Parathyroid adenoma (tissue), 2 donors: ENCODE data around the gene ENPP6.

Source experiments
- H2AFZ ChIP-seq: fragments of 300-600 bp; sonication (generic); one replicate; pipeline ENCODE4 v1.7.0; 2017; ENCODE audit warnings: antibody characterized with exemption, mild to moderate bottlenecking
- H3K27ac ChIP-seq: fragments of 300-600 bp; sonication (generic); one replicate; pipeline ENCODE4 v1.7.0; 2017
- H3K27me3 ChIP-seq: fragments of 300-600 bp; sonication (generic); one replicate; pipeline ENCODE4 v1.7.0; 2017; ENCODE audit warnings: low read length; ENCODE audit not compliant: control insufficient read depth, insufficient read depth
- H3K36me3 ChIP-seq: fragments of 300-600 bp; sonication (generic); one replicate; pipeline ENCODE4 v1.7.0; 2017; ENCODE audit warnings: low read length; ENCODE audit not compliant: control insufficient read depth, insufficient read depth
- H3K4me1 ChIP-seq: fragments of 300-600 bp; sonication (generic); one replicate; pipeline ENCODE4 v1.7.0; 2017; ENCODE audit warnings: control low read depth
- H3K4me2 ChIP-seq: fragments of 300-600 bp; sonication (generic); one replicate; pipeline ENCODE4 v1.7.0; 2017; ENCODE audit warnings: low read length
- H3K4me3 ChIP-seq: fragments of 300-600 bp; sonication (generic); one replicate; pipeline ENCODE4 v1.7.0; 2017; ENCODE audit warnings: low read depth, low read length
- H3K79me2 ChIP-seq: fragments of 300-600 bp; sonication (generic); one replicate; pipeline ENCODE4 v1.7.0; 2017; ENCODE audit warnings: control low read depth
- H3K9ac ChIP-seq: fragments of 300-600 bp; sonication (generic); one replicate; pipeline ENCODE4 v1.7.0; 2017; ENCODE audit warnings: mild to moderate bottlenecking
- H3K9me3 ChIP-seq: fragments of 300-600 bp; sonication (generic); one replicate; pipeline ENCODE4 v1.7.0; 2017; ENCODE audit warnings: low read length; ENCODE audit not compliant: control insufficient read depth
- TF ChIP-seq, protein P1 (sequence below): fragments of 300-600 bp; sonication (generic); IDR thresholded peaks from one replicate; pipeline ENCODE4 v1.7.0; 2017; ENCODE audit warnings: antibody characterized with exemption, mild to moderate bottlenecking
- donor health status: primary hyperparathyroidism.

ENPP6 gene

DNA sequence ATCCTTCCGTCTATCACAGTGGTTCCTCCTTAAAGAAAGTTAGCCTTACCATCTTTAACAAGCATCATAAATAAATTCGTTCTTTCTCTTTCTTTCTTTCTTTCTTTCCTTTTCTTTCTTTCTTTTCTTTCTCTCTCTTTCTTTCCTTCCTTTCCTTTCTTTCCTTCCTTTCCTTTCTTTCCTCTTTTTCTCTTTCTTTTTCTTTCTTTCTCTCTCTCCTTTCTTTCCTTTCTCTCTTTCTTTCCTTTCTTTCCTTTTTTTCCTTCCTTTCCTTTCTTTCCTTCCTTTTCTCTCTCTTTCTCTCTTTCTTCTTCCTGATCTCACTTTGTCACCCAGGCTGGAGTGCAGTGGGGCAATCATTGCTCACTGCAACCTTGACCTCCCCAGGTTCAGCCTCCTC is 60.4 kb downstream of the ENPP6 start:
- Histone ChIP-seq H3K4me2 (no peak overlapping the region), H3K36me3 (no peaks in the 10 kb centered on the region), H3K4me3 (no peak overlapping the region), H3K9ac (no peak overlapping the region), H2AFZ (no peak overlapping the region), H3K9me3 (no peaks in the 10 kb centered on the region), H3K27ac (no peak overlapping the region), H3K79me2 (no peaks in the 10 kb centered on the region), H3K4me1 (no peaks in the 10 kb centered on the region), H3K27me3 (no peaks in the 10 kb centered on the region)
- TF ChIP-seq, protein P1, sequence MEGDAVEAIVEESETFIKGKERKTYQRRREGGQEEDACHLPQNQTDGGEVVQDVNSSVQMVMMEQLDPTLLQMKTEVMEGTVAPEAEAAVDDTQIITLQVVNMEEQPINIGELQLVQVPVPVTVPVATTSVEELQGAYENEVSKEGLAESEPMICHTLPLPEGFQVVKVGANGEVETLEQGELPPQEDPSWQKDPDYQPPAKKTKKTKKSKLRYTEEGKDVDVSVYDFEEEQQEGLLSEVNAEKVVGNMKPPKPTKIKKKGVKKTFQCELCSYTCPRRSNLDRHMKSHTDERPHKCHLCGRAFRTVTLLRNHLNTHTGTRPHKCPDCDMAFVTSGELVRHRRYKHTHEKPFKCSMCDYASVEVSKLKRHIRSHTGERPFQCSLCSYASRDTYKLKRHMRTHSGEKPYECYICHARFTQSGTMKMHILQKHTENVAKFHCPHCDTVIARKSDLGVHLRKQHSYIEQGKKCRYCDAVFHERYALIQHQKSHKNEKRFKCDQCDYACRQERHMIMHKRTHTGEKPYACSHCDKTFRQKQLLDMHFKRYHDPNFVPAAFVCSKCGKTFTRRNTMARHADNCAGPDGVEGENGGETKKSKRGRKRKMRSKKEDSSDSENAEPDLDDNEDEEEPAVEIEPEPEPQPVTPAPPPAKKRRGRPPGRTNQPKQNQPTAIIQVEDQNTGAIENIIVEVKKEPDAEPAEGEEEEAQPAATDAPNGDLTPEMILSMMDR: no peak

DNA sequence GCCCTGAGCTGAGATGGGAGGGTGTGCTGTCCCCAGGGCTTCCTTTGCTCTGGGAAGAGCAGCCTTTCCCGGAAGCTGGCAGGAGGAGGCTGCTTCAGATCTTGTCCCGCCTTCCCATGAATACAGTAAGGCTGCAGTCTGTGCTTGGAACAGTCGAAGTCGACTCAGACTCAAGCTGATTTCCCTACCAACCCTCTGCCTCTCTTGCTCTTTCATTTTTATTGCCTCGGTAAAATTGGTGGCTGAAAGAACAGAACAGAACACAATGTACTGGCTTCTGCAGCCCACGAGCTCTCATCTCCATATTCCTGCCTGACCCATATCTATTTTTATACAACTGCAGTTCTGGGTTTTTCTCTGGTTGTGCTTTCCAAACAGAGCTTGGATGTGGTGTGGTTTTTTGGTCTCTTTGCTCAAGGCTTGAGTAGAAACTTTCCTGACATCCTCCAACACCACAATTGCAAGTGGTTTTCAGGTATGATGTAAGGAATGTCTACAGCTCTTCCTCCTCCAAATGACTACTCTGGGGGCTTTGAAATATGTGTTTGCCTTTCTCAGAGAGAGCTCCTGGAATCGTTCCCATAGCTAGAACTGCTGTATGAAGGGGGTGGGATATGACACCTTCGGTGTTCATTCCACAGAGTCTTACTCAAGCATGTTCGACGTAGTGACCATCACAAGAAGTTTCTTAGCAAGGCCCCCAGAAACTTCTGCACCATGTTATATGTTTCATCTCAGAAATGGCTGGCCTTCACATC is 61.3 kb downstream of the ENPP6 start:
- no peak overlapping the region for H3K9ac ChIP-seq
- H3K4me2 ChIP-seq: no peak overlapping the region
- H3K4me3 ChIP-seq: no peak overlapping the region
- no peaks in the 10 kb centered on the region for H3K9me3 ChIP-seq
- H2AFZ ChIP-seq: no peak overlapping the region
- no peak overlapping the region for H3K27ac ChIP-seq
- no peaks in the 10 kb centered on the region for H3K36me3 ChIP-seq
- H3K79me2 ChIP-seq: no peaks in the 10 kb centered on the region
- no peaks in the 10 kb centered on the region for H3K4me1 ChIP-seq
- H3K27me3 ChIP-seq: no peaks in the 10 kb centered on the region
- TF ChIP-seq, protein P1: no peak

DNA sequence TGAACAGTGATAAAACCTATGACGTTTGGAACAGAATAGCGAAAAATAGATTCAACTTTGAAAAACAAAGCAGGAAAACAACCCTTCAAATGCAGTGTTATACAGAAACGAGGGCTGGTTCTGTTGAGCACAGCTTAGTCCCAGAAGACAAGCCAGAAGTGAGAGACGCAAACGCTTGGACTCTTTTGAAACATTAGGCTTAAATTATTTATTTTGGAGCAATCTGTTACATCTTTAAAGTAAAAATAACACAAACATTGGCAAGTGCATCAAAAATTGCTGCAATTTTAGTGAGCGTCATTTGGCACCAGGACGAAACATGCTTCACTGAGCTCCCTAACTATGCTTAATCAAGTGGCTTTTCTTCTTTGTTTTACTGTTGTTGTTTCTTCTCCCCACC is 63.5 kb downstream of the ENPP6 start:
- Histone ChIP-seq H3K4me2 (no peak overlapping the region), H3K27me3 (no peaks in the 10 kb centered on the region), H3K9ac (no peak overlapping the region), H2AFZ (no peak overlapping the region), H3K4me1 (no peaks in the 10 kb centered on the region), H3K9me3 (no peaks in the 10 kb centered on the region), H3K36me3 (no peaks in the 10 kb centered on the region), H3K27ac (no peak overlapping the region), H3K79me2 (no peaks in the 10 kb centered on the region), H3K4me3 (no peak overlapping the region)
- TF ChIP-seq, protein P1: no peak

DNA sequence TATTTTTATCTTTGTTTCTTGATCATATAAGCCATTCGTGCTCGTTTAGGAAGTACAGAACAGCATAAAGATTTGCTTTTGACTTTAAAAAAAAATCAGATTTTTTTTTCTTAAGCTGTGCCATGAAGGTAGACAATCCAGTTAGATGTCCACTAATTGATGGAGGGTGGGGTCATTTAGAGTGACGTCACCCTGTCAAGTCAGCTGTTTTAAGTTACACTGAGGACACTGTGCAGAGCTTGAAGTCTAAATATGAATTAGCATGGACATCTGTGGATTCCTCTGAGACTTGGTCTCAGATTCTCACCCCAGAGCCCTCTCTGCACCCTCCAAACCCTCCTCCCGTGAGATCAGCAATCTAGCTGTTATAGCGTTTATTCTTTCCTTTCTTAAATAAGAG is 63.9 kb downstream of the ENPP6 start:
- H3K4me2 ChIP-seq: no peak overlapping the region
- H3K79me2 ChIP-seq: no peaks in the 10 kb centered on the region

More for the DNA sequence above, 63.9 kb downstream of the ENPP6 start:
- H3K9me3 ChIP-seq: no peaks in the 10 kb centered on the region
- no peak overlapping the region for H2AFZ ChIP-seq
- H3K27ac ChIP-seq: no peak overlapping the region
- TF ChIP-seq, protein P1: no peak
- no peaks in the 10 kb centered on the region for H3K4me1 ChIP-seq
- no peak overlapping the region for H3K9ac ChIP-seq
- no peak overlapping the region for H3K4me3 ChIP-seq
- H3K36me3 ChIP-seq: no peaks in the 10 kb centered on the region
- no peaks in the 10 kb centered on the region for H3K27me3 ChIP-seq
